GM18502 (cell line): ENCODE data around the gene C1QTNF5.

Experiments
- ATAC-seq: cut with Tn5 transposase; IDR thresholded peaks from one replicate; pipeline ENCODE4 v1.9.1; 2021; ENCODE audit warnings: mild to moderate bottlenecking; ENCODE audit not compliant: unreplicated experiment, poor library complexity

The C1QTNF5 gene

GRCh38 chr11:119373059-119373920, 32.6 kb upstream of the C1QTNF5 start:
- ATAC-seq, result no peak

DNA sequence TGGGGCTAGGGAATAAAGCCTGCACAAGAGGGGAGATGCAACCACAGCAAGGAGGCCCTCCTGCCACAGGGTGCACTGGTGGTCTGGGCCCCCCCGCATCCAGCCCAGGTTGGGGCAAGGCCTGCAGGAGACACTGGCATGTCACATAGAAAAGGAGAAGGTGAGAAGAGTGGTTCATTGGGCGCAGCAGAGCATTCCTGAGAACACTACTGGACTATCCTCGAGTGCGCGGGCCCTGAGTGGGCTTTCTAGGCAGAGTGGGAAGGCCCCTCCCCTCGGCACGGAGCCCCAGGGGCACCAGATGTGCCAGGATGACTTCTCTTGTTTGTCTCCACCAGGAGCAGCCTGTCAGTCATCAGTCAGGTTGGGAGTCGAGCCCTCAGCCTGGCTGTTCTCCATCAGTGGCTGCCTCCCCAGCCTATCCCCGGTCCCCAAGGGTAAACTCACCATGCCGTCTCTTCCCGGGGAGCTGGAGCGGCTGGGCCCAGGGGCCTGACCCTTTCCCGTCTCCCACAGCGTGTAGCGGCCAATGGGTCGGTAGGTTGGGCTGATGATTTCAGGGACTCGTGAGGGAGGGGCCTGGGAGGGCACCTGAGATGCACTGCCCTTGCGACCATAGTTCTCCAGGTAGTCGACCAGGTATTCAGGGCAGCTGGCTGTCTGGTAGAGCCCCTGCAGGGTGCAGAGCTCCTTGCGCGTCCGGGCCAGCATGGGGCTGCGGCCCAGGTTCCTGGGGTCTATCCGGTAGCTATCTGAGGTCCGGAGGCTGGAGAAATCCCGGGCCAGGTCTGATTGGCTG, 31.8 kb upstream of the C1QTNF5 start:
- no peak for ATAC-seq

GRCh38 chr11:119371778-119372182, 31.1 kb upstream of the C1QTNF5 start:
- no peak for ATAC-seq

DNA sequence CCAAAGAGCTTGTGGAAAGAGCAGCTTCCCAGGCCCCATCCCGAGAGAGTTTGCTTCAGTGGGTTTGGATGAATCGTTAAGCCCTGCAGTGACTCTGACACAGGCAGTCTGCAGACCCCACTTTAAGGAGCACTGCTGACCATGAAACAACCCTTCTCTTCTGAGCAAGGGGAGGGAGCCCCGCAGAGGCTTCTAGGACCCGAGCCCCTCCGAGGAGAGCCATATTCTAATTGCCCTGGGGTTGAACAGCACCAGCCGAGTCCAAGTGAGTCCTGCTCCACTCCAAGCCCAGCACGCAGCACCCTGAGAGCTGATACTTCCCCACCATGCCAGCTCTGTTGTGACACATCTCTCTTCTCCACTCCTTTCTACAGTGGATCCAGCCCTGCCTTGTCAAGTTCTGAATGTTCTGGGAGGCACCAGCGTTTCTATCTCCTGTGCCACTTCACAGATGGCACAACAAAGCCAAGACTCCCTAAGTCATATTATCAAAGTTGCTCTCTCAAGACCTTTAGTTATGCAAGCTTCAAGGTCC, 30.5 kb upstream of the C1QTNF5 start:
- no peak for ATAC-seq

DNA sequence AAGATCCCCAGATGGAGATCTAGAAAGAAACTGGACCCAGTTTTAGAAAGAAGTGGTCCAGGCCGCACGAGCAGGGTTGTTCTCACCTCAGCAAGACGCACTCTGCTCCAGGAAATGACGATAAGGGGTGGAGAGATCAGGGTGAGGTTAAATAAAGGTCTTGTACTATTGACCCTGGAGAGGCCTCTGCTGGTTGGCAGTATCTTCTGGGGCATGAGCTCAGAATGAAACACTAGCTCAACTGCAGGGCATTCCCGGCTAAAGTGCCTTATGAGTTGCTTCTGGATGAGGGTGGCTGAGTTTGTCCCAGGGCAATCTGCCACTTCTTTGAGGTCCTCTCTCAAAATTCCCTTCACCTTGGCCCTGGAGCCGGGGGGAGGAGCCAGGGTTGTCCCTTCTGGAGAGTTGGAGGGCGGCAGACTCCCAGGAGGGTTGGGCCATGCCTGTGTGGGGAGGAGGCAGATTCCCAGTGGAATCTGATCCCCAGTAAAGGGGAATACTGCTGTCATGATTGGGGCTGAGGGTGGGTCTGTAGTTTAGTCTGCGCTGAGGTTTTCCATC, 29.9 kb upstream of the C1QTNF5 start:
- ATAC-seq, result no peak

DNA sequence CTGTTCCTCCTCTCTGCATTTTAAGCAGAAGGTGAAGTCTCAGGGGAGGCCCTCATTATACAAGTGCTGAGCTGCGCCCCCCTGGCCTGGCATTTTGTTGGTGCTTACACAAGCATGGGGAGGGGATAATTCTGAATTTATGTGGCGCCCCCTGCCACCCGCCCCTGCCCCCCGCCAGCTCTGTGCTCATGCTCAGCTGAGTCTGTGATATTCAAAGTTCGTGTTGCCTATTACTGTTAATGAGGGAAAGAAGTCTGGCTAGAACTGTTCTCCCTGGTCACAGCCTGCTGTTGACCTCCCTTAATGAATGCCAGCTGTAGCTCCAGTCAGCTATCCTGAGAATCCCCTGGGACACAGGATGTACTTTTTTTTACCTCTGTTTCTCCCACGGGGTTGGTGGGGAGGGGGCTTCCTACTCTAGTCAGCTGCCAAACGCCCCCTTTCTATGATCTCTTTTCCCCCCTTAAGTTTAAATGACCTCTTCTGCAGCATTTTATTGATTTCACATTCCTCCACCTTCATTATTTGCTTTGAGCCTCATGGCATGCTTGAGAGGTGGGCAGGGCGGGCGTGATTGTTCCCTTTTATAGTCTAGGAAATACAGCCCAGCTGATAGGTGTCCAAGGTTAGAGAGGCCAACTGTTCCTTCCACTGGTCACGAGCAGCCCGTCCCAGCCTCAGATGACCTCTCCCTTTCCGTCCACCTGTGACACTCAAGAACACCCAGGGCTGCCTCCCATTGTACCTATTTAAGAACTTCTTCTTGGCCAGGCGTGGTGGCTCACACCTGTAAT, 28.6 kb upstream of the C1QTNF5 start:
- ATAC-seq, result no peak

- ATAC-seq, result no peak
Observed at GRCh38 chr11:119368121-119369034, 27.7 kb upstream of the C1QTNF5 start.

GRCh38 chr11:119367661-119368120, 27.0 kb upstream of the C1QTNF5 start:
- no peak for ATAC-seq

GRCh38 chr11:119366690-119367620, 26.3 kb upstream of the C1QTNF5 start:
- ATAC-seq, result no peak

- ATAC-seq, result no peak
Observed at GRCh38 chr11:119365071-119365591, 24.4 kb upstream of the C1QTNF5 start.

- no peak for ATAC-seq
Observed at GRCh38 chr11:119363851-119364590, 23.3 kb upstream of the C1QTNF5 start.

DNA sequence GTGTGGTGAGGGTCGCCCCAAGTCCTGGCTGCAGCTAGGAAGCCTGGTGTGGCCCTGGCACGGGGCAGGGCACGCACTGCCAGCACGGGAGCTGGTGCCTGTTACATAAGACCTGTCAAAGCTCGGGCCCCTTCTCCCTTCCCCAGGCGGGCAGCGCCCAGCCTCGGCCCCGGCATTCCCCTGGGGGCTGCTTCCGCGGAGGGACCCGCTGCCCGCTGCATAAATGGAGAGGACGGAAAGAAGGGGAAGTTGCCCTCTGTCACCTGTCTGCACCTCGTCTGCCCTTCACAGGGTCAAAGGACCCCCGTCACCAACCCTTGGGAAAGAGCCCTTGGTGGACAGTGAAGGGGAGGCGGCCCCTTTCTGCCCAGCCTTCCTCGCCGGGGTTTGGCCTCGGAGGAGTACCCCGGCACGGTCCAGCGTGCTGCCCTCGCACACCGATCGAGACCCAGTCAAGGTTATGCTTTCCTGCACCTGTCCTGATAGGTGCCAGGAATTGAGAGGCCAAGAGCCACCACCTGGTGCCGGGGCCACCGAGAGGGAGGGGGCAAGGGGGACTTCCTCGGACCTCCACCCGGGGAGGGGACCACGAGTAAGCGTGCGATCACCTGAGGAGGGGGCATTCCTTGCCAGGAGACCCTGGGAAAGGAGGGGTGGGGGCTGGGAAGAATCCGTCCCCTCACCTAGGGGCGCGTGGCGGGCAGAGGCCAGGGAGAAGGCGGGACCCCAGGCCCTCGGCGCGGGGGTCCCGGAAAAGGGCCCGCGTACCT, 22.6 kb upstream of the C1QTNF5 start:
- no peak for ATAC-seq

GRCh38 chr11:119362741-119363080, 22.0 kb upstream of the C1QTNF5 start:
- ATAC-seq, result no peak

- no peak for ATAC-seq
Observed at GRCh38 chr11:119361941-119362725, 21.4 kb upstream of the C1QTNF5 start.

- no peak for ATAC-seq
Observed at GRCh38 chr11:119361056-119361787, 20.5 kb upstream of the C1QTNF5 start.
